Measurements from ENCODE around the gene PUDP.

DNA sequence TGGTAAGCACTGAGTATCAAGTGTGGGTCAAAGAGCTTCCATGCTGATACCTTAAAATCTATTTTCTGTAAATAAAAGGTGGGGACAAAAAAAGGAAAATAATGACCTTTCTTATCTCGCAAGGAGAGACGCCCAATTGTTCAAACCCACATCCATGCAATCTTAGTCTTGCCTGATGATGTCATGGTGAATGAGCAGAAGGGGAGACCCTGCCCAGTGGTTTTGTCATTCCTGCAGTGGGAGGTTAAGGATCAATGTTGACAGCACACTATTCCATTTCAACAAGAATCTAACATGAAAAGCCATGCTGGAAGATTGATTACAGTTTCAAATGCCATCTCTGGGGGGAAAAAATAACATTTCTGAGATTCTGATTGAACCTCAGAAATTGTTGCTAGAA is 40.7 kb upstream of the PUDP start:
- TF ChIP-seq, protein P1, sequence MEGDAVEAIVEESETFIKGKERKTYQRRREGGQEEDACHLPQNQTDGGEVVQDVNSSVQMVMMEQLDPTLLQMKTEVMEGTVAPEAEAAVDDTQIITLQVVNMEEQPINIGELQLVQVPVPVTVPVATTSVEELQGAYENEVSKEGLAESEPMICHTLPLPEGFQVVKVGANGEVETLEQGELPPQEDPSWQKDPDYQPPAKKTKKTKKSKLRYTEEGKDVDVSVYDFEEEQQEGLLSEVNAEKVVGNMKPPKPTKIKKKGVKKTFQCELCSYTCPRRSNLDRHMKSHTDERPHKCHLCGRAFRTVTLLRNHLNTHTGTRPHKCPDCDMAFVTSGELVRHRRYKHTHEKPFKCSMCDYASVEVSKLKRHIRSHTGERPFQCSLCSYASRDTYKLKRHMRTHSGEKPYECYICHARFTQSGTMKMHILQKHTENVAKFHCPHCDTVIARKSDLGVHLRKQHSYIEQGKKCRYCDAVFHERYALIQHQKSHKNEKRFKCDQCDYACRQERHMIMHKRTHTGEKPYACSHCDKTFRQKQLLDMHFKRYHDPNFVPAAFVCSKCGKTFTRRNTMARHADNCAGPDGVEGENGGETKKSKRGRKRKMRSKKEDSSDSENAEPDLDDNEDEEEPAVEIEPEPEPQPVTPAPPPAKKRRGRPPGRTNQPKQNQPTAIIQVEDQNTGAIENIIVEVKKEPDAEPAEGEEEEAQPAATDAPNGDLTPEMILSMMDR (IDR thresholded peaks at IDR 0.05 in 4 of 5, conservative IDR thresholded peaks at IDR 0.05 in 1 of 5) = no peak
- TF ChIP-seq POLR2A (IDR thresholded peaks at IDR 0.05) = no peak

Measured in gastrocnemius medialis (tissue), 4 donors.